LoVo (cell line): ENCODE data around the gene CTNNA2.

ENCODE experiments used
- DNase-seq: peaks from one replicate; pipeline ENCODE4 v3.0.0-alpha.2; 2016; ENCODE audit warnings: low spot score

CTNNA2 gene

DNA sequence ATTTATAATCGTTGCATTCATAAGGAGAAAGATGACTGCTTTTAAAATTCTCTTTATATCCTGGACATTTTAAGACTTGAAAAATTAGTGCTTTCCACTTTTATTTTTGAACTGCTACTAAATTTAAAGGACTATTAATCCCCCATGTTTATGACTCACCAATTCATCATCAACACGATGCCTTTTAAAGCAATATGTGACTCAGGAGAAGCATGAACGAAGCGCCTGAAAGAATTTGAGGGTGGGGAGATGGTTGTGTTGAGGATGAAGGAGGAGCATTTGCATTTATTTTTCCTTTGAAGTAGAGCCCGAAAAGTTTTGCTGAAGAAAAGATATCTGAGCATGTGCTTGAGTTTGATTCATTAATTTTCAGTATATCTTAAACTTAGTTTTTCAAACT is 983.9 kb downstream of the CTNNA2 start:
- DNase-seq, result no peak

DNA sequence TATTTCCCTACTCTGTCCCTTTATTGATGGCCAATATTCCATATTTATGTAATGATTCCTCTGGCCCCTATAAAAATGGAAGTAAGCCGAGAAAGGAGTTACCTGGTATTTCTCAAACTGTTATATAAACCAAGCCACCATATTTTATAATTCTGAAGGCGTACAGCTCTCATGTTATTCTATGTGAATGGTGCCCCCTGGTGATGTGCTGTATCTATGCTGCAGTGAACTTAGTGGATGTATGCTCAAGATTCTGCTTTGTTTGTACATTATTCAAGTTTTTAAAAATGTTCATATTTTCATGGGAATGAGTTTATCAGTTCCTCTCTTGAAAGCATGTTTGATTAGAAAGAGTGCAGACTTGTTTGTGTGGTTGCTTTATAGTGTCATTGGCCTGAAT is 986.2 kb downstream of the CTNNA2 start:
- peak; percentile 16 for DNase-seq

DNA sequence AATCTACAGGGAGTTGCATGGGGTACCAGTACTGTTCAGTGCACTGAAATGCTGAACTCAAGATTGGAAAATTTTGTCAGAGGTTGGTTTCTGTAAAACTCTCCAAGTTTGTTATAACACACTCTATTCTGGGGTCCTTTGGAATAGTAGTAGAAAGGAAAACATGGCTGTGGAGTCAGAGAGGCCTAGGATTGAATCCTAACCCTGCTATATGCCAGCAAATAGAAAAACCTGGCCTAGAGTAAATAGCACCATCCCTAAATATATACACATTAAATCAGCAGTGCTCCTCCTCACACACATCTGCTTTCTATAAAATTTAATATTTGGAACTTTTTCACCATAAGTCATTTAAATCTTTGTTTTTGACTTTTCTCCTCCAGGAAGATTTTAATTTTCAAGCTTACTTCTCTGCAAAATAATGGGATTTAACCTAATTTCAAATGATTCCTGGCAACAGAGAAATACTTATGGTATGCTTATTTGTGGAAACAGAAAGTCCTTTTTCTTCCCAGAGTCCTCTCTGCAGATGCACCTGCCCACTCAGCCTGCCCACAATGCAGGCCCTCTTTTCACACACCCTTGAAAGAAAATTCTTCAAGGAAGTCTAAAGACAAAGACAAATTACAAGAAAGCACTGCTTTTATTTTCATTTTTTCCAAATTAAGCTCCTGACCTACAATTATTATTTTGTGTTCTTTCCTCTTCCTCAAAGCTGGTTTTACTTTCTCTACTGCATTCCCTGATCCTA is 989.2 kb downstream of the CTNNA2 start:
- DNase-seq, result no peak

- no peak for DNase-seq
These were observed 993.7 kb downstream of the CTNNA2 start for GRCh38 chr2:80506563-80506962.

GRCh38 chr2:80510716-80511115 is 997.9 kb downstream of the CTNNA2 start:
- no peak for DNase-seq

DNA sequence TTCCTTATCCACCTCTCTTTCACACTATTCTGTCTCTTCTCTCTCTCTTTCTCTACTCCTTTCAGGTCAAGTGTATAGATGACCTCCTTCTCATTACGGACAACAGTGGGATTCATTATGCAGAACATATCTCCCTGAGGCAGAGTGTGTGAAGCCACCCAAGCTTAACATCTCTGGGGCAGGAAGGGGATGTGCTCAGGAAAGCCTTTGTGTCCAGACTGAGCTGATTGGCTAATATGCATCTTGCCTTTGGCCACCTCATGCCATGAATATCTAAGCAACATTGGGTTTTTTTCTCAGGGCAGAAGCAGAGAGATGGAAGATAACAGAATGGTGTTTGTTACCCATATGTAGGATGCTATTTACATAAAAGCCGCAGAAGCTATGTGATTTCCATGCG is 1003.1 kb downstream of the CTNNA2 start:
- DNase-seq, result no peak

- no peak for DNase-seq
These were observed 1004.5 kb downstream of the CTNNA2 start for GRCh38 chr2:80517316-80517715.

DNA sequence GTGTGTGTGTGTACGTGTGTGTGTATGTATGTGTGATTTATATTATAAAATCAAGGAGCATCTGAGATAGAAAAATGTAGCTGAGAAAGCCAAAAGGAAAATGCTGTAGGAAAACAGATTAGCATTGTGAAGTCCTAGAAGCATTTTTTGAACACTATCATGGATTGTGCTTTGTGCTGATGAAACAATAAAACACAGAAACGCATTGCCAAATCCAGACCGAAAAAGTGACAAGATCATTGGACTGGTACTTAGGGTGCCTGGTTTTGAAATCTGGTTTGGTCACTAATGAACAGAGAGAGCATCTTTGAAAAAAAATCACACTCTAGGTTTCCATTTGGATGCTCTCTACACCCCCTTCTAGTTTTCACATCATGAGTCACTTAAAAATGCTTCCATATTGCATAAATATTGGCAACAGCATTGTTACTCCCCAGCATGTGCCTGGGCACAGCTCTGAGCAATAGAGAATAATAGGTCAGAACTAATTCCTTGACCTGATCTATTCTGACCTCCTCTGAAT is 1006.3 kb downstream of the CTNNA2 start:
- no peak for DNase-seq

- DNase-seq, result no peak
These were observed 1006.9 kb downstream of the CTNNA2 start for GRCh38 chr2:80519699-80520291.

DNA sequence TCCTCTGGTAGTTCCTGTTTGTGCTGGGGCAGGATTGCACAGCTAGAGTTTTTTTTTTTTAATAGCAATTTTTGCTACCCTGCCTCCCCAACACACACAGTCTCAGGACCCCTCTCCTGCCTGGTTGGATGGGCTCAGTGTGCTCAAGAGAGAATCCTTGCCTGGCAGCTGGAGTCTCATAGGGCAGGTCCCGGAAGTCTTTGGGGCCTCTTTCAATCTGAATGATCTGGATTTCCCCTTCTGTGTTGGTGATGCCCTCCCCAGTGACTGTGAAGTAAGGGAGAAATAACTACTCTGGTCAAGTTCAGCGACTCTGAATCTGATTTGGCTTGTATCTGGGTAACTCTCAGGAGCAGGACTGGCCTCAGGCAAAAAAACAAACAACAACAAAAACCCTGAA is 1012.3 kb downstream of the CTNNA2 start:
- no peak for DNase-seq

- DNase-seq, result no peak
These were observed 1014.3 kb downstream of the CTNNA2 start for GRCh38 chr2:80527119-80527518.

DNA sequence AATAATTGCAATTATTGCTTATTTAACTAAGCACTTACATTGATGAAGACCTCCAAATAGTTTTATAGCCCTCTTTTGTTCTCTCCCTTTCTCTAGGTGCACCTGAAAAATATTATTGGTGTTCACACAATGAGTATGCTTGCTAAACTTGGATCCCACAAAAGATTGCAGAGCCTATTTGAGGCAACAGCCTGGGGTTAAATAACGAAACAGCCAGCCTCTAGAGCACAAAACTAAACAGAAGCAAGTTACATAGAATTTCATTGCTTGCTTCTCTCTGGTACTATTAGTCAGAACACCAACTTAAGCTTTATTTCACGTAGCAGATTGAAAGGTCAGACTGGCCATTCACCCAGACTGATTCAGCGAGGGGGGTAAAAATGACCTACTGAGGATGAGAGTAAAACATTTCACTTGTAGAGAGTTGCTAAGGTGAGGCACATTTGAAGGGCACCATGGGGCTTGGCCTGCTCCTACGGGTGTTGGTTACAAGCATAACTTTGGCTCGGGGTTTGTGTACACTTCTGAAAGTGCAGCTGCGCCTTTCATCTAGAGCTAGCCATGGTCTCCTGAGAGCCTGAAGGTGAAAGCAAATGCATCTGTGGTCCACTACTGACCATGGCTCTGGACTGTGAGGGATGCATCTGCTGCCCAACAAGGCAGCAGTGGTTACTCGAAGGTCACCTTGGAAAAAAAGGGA is 1016.8 kb downstream of the CTNNA2 start:
- no peak for DNase-seq

- DNase-seq, result no peak
These were observed 1017.7 kb downstream of the CTNNA2 start for GRCh38 chr2:80530442-80531064.

GRCh38 chr2:80531319-80531718 is 1018.5 kb downstream of the CTNNA2 start:
- DNase-seq, result no peak

GRCh38 chr2:80545420-80546210 is 1032.8 kb downstream of the CTNNA2 start:
- DNase-seq, result no peak

DNA sequence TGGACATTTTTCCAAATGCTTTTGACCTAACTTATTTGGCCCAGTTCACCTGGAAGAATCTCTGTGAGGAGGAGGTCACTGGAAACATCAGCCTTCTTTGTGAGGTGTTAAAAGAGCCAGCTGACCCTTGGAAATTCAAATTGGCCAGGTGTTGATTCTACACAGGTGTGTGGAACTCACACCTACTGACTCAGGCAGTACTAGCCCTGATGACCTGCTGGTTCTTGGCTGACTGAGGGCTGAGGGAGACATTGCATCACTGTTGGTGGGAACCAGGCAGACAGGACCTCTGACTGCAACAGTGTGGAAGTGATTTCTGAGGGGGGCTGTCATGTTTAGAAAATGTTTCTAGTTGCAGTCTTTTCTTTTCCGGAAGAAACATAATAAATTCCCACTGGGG is 1033.9 kb downstream of the CTNNA2 start:
- no peak for DNase-seq

DNA sequence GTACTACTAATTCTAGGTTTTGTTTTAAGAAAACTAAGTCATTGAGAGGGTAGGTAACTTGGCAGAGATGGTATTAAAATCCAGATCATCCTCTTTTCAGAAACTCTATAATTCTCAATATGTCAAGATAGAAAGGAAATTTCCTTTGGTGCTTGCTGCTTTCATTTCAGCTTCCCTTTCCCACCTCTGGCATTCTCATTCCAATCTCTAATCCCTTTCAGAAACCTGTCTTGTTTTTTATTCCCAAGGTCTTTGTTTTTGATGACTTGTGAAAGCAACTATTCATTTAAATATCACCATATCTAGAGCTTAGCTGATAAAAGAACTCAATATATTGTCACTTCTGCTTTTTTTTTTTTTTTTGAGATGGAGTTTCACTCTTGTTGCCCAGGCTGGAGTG is 1034.5 kb downstream of the CTNNA2 start:
- no peak for DNase-seq

DNA sequence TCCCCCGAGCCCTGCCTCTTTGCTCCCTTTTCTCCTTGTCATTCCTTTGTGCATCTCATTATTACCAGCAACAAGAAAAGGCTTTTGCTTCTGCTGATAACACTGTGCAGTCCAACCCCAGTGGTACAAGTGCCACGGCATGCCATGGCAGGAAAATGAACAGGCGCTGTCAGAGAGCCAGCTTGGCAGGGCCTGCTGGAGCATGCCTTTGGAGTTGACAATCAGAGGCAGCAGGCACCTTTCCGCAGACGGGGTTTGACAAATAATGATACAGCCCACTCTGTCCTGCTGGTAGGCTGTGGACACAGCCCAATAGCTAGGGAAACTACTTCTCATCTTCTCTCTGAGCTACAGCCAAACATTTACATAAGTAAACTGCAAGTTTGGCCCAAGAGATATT is 1035.6 kb downstream of the CTNNA2 start:
- no peak for DNase-seq

DNA sequence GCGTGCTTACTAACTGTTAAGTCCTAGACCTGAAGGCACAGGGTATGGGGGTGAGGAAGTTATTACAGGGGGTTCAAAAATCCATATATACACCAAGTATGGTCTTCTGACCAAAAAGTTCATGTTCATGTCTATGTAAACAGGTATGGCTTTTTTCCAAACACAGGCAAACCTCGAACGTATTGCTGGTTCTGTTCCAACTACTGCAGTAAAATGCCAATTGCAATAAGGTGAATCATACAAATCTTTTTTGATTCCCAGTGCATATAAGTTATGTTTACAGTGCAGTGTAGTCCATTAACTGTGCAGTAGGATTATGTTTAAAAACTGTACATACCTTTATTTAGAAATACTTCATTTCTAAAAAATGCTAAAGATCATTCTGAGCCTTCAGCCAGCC is 1037.0 kb downstream of the CTNNA2 start:
- DNase-seq, result no peak

GRCh38 chr2:80560326-80560725 is 1047.5 kb downstream of the CTNNA2 start:
- DNase-seq, result no peak

- no peak for DNase-seq
These were observed 1055.2 kb downstream of the CTNNA2 start for GRCh38 chr2:80568011-80568410.

DNA sequence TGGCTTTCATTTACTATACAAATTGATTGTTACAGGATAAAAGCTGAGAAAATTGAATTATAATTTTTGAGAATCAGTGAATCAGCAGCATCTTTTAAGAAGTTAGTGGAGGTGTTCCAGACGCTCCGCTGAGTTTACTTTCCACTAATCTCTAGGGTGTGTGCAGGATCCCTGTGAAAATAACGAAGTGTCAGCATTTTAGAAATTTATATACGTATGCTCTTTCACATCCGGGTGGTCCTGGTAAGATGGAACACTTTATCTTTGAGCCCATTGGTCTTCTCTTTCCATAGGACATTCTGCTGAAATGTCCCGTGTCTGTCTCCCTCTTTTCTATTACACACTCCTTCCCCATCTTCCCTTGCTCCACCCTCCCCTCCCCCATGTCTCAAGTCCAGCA is 1060.3 kb downstream of the CTNNA2 start:
- no peak for DNase-seq
